Neural progenitor cell (in vitro differentiated cells): Measurements from ENCODE around the gene YEATS4.

Source experiments
- EZH2phosphoT487 ChIP-seq: fragments of 200-600 bp; sonication (generic); IDR thresholded peaks from 2 replicates; pipeline ENCODE4 v1.6.1; 2017; ENCODE audit warnings: antibody characterized with exemption
- TF ChIP-seq, protein P1 (sequence below): fragments of 200-600 bp; sonication (generic); IDR thresholded peaks from 2 replicates; pipeline ENCODE4 v1.5.1; 2017; ENCODE audit warnings: antibody characterized with exemption, mild to moderate bottlenecking

DNA sequence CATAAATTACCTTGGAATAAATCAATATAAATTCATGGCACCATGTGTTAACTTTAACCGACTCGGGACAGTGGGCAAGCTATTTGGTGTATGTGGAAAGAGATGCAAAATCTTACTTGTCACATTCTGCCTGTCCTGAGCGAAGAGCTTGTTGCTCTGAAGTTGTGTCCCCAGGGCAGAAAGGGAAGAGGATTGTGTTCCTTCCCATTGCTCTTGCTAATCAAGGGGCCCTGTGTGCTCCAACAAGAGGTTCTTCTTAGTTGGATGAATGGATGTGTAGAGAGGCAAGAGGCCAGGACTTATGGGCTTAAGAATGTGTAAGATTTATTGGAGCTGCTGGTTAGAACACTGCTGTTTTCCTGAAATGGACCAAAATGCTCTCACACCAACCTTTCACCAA, 74.1 kb downstream of the YEATS4 start:
- TF ChIP-seq, protein P1, sequence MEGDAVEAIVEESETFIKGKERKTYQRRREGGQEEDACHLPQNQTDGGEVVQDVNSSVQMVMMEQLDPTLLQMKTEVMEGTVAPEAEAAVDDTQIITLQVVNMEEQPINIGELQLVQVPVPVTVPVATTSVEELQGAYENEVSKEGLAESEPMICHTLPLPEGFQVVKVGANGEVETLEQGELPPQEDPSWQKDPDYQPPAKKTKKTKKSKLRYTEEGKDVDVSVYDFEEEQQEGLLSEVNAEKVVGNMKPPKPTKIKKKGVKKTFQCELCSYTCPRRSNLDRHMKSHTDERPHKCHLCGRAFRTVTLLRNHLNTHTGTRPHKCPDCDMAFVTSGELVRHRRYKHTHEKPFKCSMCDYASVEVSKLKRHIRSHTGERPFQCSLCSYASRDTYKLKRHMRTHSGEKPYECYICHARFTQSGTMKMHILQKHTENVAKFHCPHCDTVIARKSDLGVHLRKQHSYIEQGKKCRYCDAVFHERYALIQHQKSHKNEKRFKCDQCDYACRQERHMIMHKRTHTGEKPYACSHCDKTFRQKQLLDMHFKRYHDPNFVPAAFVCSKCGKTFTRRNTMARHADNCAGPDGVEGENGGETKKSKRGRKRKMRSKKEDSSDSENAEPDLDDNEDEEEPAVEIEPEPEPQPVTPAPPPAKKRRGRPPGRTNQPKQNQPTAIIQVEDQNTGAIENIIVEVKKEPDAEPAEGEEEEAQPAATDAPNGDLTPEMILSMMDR, result no peak
- TF ChIP-seq EZH2phosphoT487, result no peak
